Ovary (tissue), 9 donors: ENCODE measurements around the gene PHF21A. TPM values are rescaled to one million over a fixed set of nuclear protein-coding genes. Genes with fewer than 3 reads are reported as not detected.

Source experiments
- DNase-seq, 5 donors: peaks; one replicate each; pipeline ENCODE4 v3.0.0-alpha.2; 2019 to 2020
- H3K27ac ChIP-seq, 2 donors: fragments of 200-600 bp; one replicate each; pipeline versions ENCODE4 v1.5.1 to v1.8.0; 2019 to 2022
- H3K27me3 ChIP-seq: fragments of 200-600 bp; one replicate; pipeline ENCODE4 v1.8.0; 2022
- H3K36me3 ChIP-seq: fragments of 200-600 bp; sonication (generic); one replicate; pipeline ENCODE4 v1.5.1; 2019
- H3K4me1 ChIP-seq: one replicate; pipeline ENCODE4 v1.8.1; 2013; ENCODE audit warnings: mild to moderate bottlenecking, moderate library complexity; ENCODE audit not compliant: insufficient read depth
- H3K4me3 ChIP-seq: fragments of 200-600 bp; sonication (generic); one replicate; pipeline ENCODE4 v1.5.1; 2017
- H3K9me3 ChIP-seq, 2 donors: fragments of 200-600 bp in 1 of 2; sonication (generic) in 1 of 2; one replicate each; pipeline versions ENCODE4 v1.5.1 to v1.8.1; 2013 to 2019; ENCODE audit warnings: mild to moderate bottlenecking in 1 of 2, moderate library complexity in 1 of 2
- CTCF ChIP-seq, 3 donors: fragments of 450-650 bp in 2 of 3; fragments of 200-600 bp in 1 of 3; IDR thresholded peaks; one replicate each; pipeline versions ENCODE4 v1.5.1 to v1.8.0; 2016 to 2022; ENCODE audit warnings: antibody characterized with exemption in 3 of 3, mild to moderate bottlenecking in 1 of 3
- EP300 ChIP-seq: sonication (generic); formaldehyde crosslinking; IDR thresholded peaks from one replicate; pipeline ENCODE4 v1.6.1; 2017; ENCODE audit warnings: antibody characterized with exemption
- POLR2A ChIP-seq: fragments of 450-650 bp; IDR thresholded peaks from one replicate; pipeline ENCODE4 v1.6.1; 2017; ENCODE audit warnings: antibody characterized with exemption, mild to moderate bottlenecking, moderate library complexity
- WGBS, 3 donors: extraction: QIAGEN DNeasy Blood & Tissue Kit in 1 of 3; methylation state at CpG; one replicate each; pipeline versions ENCODE4 v1.1.5 to v1.1.7; 2013 to 2017; 5-methylcytosine and 5-hydroxymethylcytosine counted together
- intact Hi-C, 4 donors: fragments of 100-400 bp; cut with DNase I; formaldehyde crosslinking; loops; one replicate each; pipeline versions ENCODE4 v1.11.0 to v1.15.1; 2022 to 2023
- polyA plus RNA-seq, 2 donors: library from polyadenylated mRNA; stranded (reverse); fragments of 200-250 nt in 1 of 2; fragments of 350-450 nt in 1 of 2; fragmentation: Illumina TruSeq in 1 of 2; extraction: RNeasy Lipid Tissue Mini Kit (QIAGEN cat#74804) in 1 of 2; gene quantifications; one replicate each; pipeline ENCODE4 v1.2.3, GENCODE V29; 2013 to 2014
- total RNA-seq, 7 donors: library from RNA; depleted of rRNA in 2 of 7; stranded (reverse); fragments of >200 nt in 2 of 7; fragmentation: NEBNext Ultra II Directional in 3 of 7; extraction: Animal tissue kit (Norgen Biotek cat#: 25700) in 3 of 7; gene quantifications; one replicate each; pipeline versions ENCODE4 v1.1.0 to v1.2.4, GENCODE V29; 2016 to 2023
- donor health status: DM: no; HTN: no; CAD: no; lungs with moderate emphysema.
- donor health status: DM: no; HTN: no; CAD: no.
- donor health status: Bipolar disorder and iron deficiency.
- donor health status: DM: yes; HTN: yes; CAD: no.
- donor health status: DM: no; HTN: no; CAD: no.
- donor health status: DM: yes; HTN: yes; CAD: no.

Gene PHF21A
- total and polyA plus RNA-seq, 9 donors = 20.6 to 76.0 (median 58.2) TPM

GRCh38 chr11:46143049-46143806 lies 22.0 kb upstream of the PHF21A start:
- H3K4me1 ChIP-seq = no peaks in the 10 kb centered on the region
- intact Hi-C loops = no loop called here
- no peaks in the 10 kb centered on the region for H3K36me3 ChIP-seq
- no peaks in the 10 kb centered on the region for H3K27me3 ChIP-seq
- H3K27ac ChIP-seq = no peak overlapping the region
- no peak for DNase-seq
- TF ChIP-seq EP300 = no peak
- no peak for TF ChIP-seq POLR2A
- TF ChIP-seq CTCF (IDR thresholded peaks at IDR 0.05) = no peak
- H3K9me3 ChIP-seq = no peaks in the 10 kb centered on the region
- 76 to 87% (median 80%) methylated on average over 22 to 31 of the region's 31 CpGs for WGBS, 3 donors
- no peak overlapping the region for H3K4me3 ChIP-seq

GRCh38 chr11:46142561-46142960 lies 21.3 kb upstream of the PHF21A start:
- no peak for DNase-seq
- no peaks in the 10 kb centered on the region for H3K36me3 ChIP-seq
- no peaks in the 10 kb centered on the region for H3K4me1 ChIP-seq
- no peak overlapping the region for H3K4me3 ChIP-seq
- TF ChIP-seq CTCF (IDR thresholded peaks at IDR 0.05) (no peak), EP300 (no peak), POLR2A (no peak)
- no peak overlapping the region for H3K27ac ChIP-seq
- intact Hi-C loops = no loop called here
- H3K27me3 ChIP-seq = no peaks in the 10 kb centered on the region
- 34 to 52% (median 47%) methylated on average over 17 of the region's 17 CpGs for WGBS, 3 donors
- no peaks in the 10 kb centered on the region for H3K9me3 ChIP-seq

- H3K4me1 ChIP-seq = no peaks in the 10 kb centered on the region
- WGBS, 3 donors = 97 to 100% (median 99%) methylated on average over 3 of the region's 3 CpGs
- H3K9me3 ChIP-seq = no peaks in the 10 kb centered on the region
- intact Hi-C loops = no loop called here
- DNase-seq = no peak
- H3K27me3 ChIP-seq = no peaks in the 10 kb centered on the region
- H3K4me3 ChIP-seq = no peak overlapping the region
- TF ChIP-seq POLR2A = no peak
- TF ChIP-seq CTCF (IDR thresholded peaks at IDR 0.05) = no peak
- TF ChIP-seq EP300 = no peak
- H3K27ac ChIP-seq = no peak overlapping the region
- H3K36me3 ChIP-seq = no peaks in the 10 kb centered on the region
These were observed 20.3 kb upstream of the PHF21A start for GRCh38 chr11:46141597-46141996.

- Histone ChIP-seq H3K9me3 (no peaks in the 10 kb centered on the region), H3K36me3 (no peaks in the 10 kb centered on the region), H3K4me1 (no peaks in the 10 kb centered on the region), H3K27me3 (no peaks in the 10 kb centered on the region), H3K4me3 (no peak overlapping the region), H3K27ac (no peak overlapping the region)
- TF ChIP-seq EP300 (no peak), POLR2A (no peak), CTCF (IDR thresholded peaks at IDR 0.05) (no peak)
- no peak for DNase-seq
- WGBS, 3 donors = 61 to 84% (median 73%) methylated on average over 3 of the region's 3 CpGs
- intact Hi-C loops = no loop called here
These were observed 13.3 kb upstream of the PHF21A start for GRCh38 chr11:46134540-46134939.
